ENCODE data around the gene STX8. TPM values are rescaled to one million over a fixed set of nuclear protein-coding genes. Genes with fewer than 3 reads are reported as not detected.

Gene STX8
- total and polyA plus RNA-seq, 4 donors, result 14.7 to 39.5 (median 28.7) TPM

DNA sequence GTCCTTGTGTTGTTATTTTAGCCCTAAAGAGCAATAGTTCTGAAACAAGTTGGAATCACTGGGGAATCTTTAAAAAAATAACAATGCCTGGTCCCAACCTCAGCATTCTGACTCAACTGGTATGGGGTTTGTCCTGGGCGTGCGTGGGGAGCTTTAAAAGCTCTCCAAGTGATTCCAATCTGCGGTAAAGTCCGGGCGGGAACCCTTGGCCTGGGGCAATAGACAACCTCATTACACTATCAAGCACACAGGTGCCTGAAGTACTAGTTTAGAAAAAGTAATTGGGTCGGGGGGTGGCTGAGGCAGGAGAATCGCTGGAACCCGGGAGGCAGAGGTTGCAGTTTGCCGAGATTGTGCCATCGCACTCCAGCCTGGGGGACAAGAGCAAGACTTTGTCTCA, 4.4 kb downstream of the STX8 start (continued):
- TF ChIP-seq, protein P1, sequence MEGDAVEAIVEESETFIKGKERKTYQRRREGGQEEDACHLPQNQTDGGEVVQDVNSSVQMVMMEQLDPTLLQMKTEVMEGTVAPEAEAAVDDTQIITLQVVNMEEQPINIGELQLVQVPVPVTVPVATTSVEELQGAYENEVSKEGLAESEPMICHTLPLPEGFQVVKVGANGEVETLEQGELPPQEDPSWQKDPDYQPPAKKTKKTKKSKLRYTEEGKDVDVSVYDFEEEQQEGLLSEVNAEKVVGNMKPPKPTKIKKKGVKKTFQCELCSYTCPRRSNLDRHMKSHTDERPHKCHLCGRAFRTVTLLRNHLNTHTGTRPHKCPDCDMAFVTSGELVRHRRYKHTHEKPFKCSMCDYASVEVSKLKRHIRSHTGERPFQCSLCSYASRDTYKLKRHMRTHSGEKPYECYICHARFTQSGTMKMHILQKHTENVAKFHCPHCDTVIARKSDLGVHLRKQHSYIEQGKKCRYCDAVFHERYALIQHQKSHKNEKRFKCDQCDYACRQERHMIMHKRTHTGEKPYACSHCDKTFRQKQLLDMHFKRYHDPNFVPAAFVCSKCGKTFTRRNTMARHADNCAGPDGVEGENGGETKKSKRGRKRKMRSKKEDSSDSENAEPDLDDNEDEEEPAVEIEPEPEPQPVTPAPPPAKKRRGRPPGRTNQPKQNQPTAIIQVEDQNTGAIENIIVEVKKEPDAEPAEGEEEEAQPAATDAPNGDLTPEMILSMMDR (IDR thresholded peaks at IDR 0.05; ENCODE audit: low read depth, low read length, missing input control), result no peak
- no peak for TF ChIP-seq EGR1 (IDR thresholded peaks at IDR 0.05; ENCODE audit: low read depth in 2 of 2)

DNA sequence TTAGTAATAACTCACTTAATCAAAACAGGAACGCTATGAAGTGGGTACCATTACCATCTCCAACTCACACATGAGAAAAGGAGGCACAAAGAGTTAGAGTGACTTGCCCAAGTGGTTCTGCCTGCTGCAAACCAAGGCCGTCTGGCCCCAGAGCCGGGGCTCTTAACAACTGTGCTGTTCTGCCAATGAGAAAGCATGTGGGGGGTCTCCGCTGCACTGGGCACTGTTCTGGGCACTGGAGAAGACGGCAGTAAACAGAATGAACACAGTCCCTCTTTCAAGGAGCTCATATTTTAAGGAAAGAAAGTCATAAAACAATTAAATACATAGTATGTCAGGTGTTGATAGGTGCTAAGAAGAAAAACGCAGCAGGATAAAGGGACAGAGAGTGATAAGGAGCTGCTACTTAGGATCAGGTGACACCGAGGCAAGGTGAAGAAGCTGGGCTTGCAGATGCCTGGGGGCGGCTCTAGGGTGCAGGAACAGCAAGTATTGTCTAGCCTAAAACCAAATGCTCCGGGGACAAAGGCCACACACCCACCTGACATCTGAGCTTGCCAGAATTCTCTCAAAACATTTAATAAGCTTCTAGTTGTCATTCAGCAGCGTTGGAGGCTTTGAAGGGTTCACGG, 6.5 kb downstream of the STX8 start:
- Histone ChIP-seq H3K27ac (ENCODE audit: low read depth in 1 of 2, low read length in 2 of 2) (no peak overlapping the region), H3K36me3 (ENCODE audit: control insufficient read depth in 4 of 4, insufficient read depth in 3 of 4, low read depth in 1 of 4, low read length in 3 of 4) (peaks cover 4 to 15% (median 5%) of the 10 kb centered on the region in 4 donors), H3K9ac (ENCODE audit: low read depth in 1 of 2, low read length in 2 of 2) (no peak overlapping the region)

DNA sequence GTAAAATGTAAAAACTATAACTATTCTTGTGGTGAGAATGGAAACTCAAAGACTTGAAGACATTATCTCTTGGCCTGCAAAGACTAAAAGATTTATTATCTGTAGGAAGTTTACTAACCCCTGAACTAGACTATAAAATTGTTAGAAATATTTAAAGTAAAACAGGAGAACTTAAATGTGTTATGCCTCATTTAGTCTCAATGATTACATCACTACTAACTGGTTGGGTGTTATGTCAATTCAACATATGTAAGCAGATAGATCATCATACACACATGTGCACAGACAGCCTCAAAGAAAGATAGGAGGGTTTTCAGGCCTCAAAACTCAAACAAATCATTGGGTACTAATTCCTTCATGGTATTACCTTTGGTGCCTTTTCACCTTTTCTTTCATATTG, 7.6 kb downstream of the STX8 start:
- no peak overlapping the region for H3K9ac ChIP-seq (ENCODE audit: low read depth in 1 of 2, low read length in 2 of 2)
- H3K27me3 ChIP-seq (ENCODE audit: control insufficient read depth in 4 of 4, insufficient read depth in 4 of 4, low read length in 3 of 4), result no peaks in the 10 kb centered on the region
- H3K36me3 ChIP-seq (ENCODE audit: control insufficient read depth in 4 of 4, insufficient read depth in 3 of 4, low read depth in 1 of 4, low read length in 3 of 4), result peaks cover 4 to 15% (median 5%) of the 10 kb centered on the region in 4 donors
- TF ChIP-seq HNF4G (IDR thresholded peaks at IDR 0.05) (no peak), TAF1 (conservative IDR thresholded peaks at IDR 0.05) (no peak), YY1 (IDR thresholded peaks at IDR 0.05) (no peak), FOXA1 (IDR thresholded peaks at IDR 0.05) (no peak), RAD21 (IDR thresholded peaks at IDR 0.05) (no peak), NR2F2 (IDR thresholded peaks at IDR 0.05) (no peak)
- TF ChIP-seq, protein P1 (IDR thresholded peaks at IDR 0.05; ENCODE audit: low read depth, low read length, missing input control), result no peak
- TF ChIP-seq, protein P2, sequence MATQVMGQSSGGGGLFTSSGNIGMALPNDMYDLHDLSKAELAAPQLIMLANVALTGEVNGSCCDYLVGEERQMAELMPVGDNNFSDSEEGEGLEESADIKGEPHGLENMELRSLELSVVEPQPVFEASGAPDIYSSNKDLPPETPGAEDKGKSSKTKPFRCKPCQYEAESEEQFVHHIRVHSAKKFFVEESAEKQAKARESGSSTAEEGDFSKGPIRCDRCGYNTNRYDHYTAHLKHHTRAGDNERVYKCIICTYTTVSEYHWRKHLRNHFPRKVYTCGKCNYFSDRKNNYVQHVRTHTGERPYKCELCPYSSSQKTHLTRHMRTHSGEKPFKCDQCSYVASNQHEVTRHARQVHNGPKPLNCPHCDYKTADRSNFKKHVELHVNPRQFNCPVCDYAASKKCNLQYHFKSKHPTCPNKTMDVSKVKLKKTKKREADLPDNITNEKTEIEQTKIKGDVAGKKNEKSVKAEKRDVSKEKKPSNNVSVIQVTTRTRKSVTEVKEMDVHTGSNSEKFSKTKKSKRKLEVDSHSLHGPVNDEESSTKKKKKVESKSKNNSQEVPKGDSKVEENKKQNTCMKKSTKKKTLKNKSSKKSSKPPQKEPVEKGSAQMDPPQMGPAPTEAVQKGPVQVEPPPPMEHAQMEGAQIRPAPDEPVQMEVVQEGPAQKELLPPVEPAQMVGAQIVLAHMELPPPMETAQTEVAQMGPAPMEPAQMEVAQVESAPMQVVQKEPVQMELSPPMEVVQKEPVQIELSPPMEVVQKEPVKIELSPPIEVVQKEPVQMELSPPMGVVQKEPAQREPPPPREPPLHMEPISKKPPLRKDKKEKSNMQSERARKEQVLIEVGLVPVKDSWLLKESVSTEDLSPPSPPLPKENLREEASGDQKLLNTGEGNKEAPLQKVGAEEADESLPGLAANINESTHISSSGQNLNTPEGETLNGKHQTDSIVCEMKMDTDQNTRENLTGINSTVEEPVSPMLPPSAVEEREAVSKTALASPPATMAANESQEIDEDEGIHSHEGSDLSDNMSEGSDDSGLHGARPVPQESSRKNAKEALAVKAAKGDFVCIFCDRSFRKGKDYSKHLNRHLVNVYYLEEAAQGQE (IDR thresholded peaks at IDR 0.05), result no peak
- TF ChIP-seq, protein P3, sequence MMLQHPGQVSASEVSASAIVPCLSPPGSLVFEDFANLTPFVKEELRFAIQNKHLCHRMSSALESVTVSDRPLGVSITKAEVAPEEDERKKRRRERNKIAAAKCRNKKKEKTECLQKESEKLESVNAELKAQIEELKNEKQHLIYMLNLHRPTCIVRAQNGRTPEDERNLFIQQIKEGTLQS (IDR thresholded peaks at IDR 0.05), result no peak

More for the DNA sequence above, 6.5 kb downstream of the STX8 start:
- peaks cover 0 to 2% (median 0%) of the 10 kb centered on the region in 4 donors for H3K4me1 ChIP-seq (ENCODE audit: control insufficient read depth in 4 of 4, insufficient read depth in 4 of 4, low read length in 3 of 4)
- 93% methylated on average over 11 of the region's 11 CpGs for WGBS
- no peaks in the 10 kb centered on the region for H3K27me3 ChIP-seq (ENCODE audit: control insufficient read depth in 4 of 4, insufficient read depth in 4 of 4, low read length in 3 of 4)
- TF ChIP-seq, protein P4, sequence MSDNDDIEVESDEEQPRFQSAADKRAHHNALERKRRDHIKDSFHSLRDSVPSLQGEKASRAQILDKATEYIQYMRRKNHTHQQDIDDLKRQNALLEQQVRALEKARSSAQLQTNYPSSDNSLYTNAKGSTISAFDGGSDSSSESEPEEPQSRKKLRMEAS (IDR thresholded peaks at IDR 0.05), result no peak
- no peak for TF ChIP-seq TAF1 (conservative IDR thresholded peaks at IDR 0.05)
- TF ChIP-seq RAD21 (IDR thresholded peaks at IDR 0.05), result no peak
- TF ChIP-seq FOXA2 (IDR thresholded peaks at IDR 0.05), result no peak
- TF ChIP-seq, protein P5, sequence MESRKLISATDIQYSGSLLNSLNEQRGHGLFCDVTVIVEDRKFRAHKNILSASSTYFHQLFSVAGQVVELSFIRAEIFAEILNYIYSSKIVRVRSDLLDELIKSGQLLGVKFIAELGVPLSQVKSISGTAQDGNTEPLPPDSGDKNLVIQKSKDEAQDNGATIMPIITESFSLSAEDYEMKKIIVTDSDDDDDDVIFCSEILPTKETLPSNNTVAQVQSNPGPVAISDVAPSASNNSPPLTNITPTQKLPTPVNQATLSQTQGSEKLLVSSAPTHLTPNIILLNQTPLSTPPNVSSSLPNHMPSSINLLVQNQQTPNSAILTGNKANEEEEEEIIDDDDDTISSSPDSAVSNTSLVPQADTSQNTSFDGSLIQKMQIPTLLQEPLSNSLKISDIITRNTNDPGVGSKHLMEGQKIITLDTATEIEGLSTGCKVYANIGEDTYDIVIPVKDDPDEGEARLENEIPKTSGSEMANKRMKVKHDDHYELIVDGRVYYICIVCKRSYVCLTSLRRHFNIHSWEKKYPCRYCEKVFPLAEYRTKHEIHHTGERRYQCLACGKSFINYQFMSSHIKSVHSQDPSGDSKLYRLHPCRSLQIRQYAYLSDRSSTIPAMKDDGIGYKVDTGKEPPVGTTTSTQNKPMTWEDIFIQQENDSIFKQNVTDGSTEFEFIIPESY (IDR thresholded peaks at IDR 0.05), result no peak
- no peak for TF ChIP-seq NR2F2 (IDR thresholded peaks at IDR 0.05)
- no peak for TF ChIP-seq HNF4G (IDR thresholded peaks at IDR 0.05)
- TF ChIP-seq EGR1 (IDR thresholded peaks at IDR 0.05; ENCODE audit: low read depth in 2 of 2), result no peak
- TF ChIP-seq, protein P1 (IDR thresholded peaks at IDR 0.05; ENCODE audit: low read depth, low read length, missing input control), result no peak
- TF ChIP-seq FOXA1 (IDR thresholded peaks at IDR 0.05), result no peak
- no peak for TF ChIP-seq JUND (IDR thresholded peaks at IDR 0.05)
- no peak for TF ChIP-seq HNF4A (conservative IDR thresholded peaks at IDR 0.05)
- no peak for DNase-seq (ENCODE audit: low spot score)
- H3K4me3 ChIP-seq (ENCODE audit: low read depth in 1 of 3, low read length in 3 of 3), result no peak overlapping the region
- H3K9me3 ChIP-seq (ENCODE audit: control insufficient read depth in 4 of 4, low read length in 3 of 4), result no peaks in the 10 kb centered on the region

More for the DNA sequence above, 7.6 kb downstream of the STX8 start:
- no peaks in the 10 kb centered on the region for H3K9me3 ChIP-seq (ENCODE audit: control insufficient read depth in 4 of 4, low read length in 3 of 4)
- no peak overlapping the region for H3K4me3 ChIP-seq (ENCODE audit: low read depth in 1 of 3, low read length in 3 of 3)
- H3K4me1 ChIP-seq (ENCODE audit: control insufficient read depth in 4 of 4, insufficient read depth in 4 of 4, low read length in 3 of 4), result peaks cover 0 to 2% (median 0%) of the 10 kb centered on the region in 4 donors
- DNase-seq (ENCODE audit: low spot score), result no peak
- no peak overlapping the region for H3K27ac ChIP-seq (ENCODE audit: low read depth in 1 of 2, low read length in 2 of 2)

Measured in liver (tissue), 9 donors.